GM19324 (cell line): ENCODE data around the gene CHI3L1.

Experiments
- ATAC-seq: cut with Tn5 transposase; IDR thresholded peaks from one replicate; pipeline ENCODE4 v1.9.1; 2021; ENCODE audit warnings: mild to moderate bottlenecking, moderate library complexity; ENCODE audit not compliant: unreplicated experiment, low FRiP score

Gene CHI3L1

GRCh38 chr1:203138066-203138465 is 48.4 kb downstream of the CHI3L1 start:
- no peak for ATAC-seq

GRCh38 chr1:203137324-203137723 is 49.2 kb downstream of the CHI3L1 start:
- ATAC-seq: no peak

- ATAC-seq: no peak
Observed at GRCh38 chr1:203136409-203137042, 50.0 kb downstream of the CHI3L1 start.

GRCh38 chr1:203135636-203136305 is 50.7 kb downstream of the CHI3L1 start:
- no peak for ATAC-seq

GRCh38 chr1:203133970-203134725 is 52.4 kb downstream of the CHI3L1 start:
- no peak for ATAC-seq

GRCh38 chr1:203131548-203132200 is 54.8 kb downstream of the CHI3L1 start:
- ATAC-seq: no peak

GRCh38 chr1:203130358-203130985 is 56.0 kb downstream of the CHI3L1 start:
- ATAC-seq: no peak

GRCh38 chr1:203129501-203130231 is 56.8 kb downstream of the CHI3L1 start:
- ATAC-seq: no peak
